Skin epidermis (tissue), 12 donors: ENCODE data around the gene RFX6.

Experiments used
- H3K27ac ChIP-seq, 21 experiments: fragments of 200-600 bp; sonication (generic) in 11 of 21; one replicate each; pipeline ENCODE4 v1.5.0; 2020; ENCODE audit warnings: mild to moderate bottlenecking in 3 of 21, inconsistent platforms in 2 of 21, moderate library complexity in 2 of 21
- H3K4me3 ChIP-seq, 7 experiments: fragments of 200-600 bp; sonication (generic) in 2 of 7; one replicate each; pipeline ENCODE4 v1.5.0; 2020; ENCODE audit warnings: inconsistent platforms in 2 of 7, mild to moderate bottlenecking in 2 of 7, moderate library complexity in 1 of 7

Gene RFX6

GRCh38 chr6:116888732-116889360 is 11.8 kb downstream of the RFX6 start:
- Histone ChIP-seq H3K27ac (no peak overlapping the region), H3K4me3 (no peak overlapping the region)

GRCh38 chr6:116894669-116895068 is 17.6 kb downstream of the RFX6 start:
- Histone ChIP-seq H3K4me3 (no peak overlapping the region), H3K27ac (no peak overlapping the region)

- Histone ChIP-seq H3K27ac (no peak overlapping the region), H3K4me3 (no peak overlapping the region)
These were observed 18.9 kb downstream of the RFX6 start for GRCh38 chr6:116895935-116896334.

- Histone ChIP-seq H3K4me3 (no peak overlapping the region), H3K27ac (no peak overlapping the region)
These were observed 25.6 kb downstream of the RFX6 start for GRCh38 chr6:116902634-116903033.

GRCh38 chr6:116922853-116923548 is 46.0 kb downstream of the RFX6 start:
- Histone ChIP-seq H3K4me3 (no peak overlapping the region), H3K27ac (no peak overlapping the region)

GRCh38 chr6:116924245-116924644 is 47.2 kb downstream of the RFX6 start:
- no peak overlapping the region for H3K27ac ChIP-seq
- no peak overlapping the region for H3K4me3 ChIP-seq

GRCh38 chr6:116925088-116925794 is 48.2 kb downstream of the RFX6 start:
- Histone ChIP-seq H3K27ac (peak overlapping the region in 1 of 21 experiments; percentile 13), H3K4me3 (no peak overlapping the region)

GRCh38 chr6:116928677-116929076 is 51.6 kb downstream of the RFX6 start:
- H3K27ac ChIP-seq: no peak overlapping the region
- no peak overlapping the region for H3K4me3 ChIP-seq

- no peak overlapping the region for H3K27ac ChIP-seq
- no peak overlapping the region for H3K4me3 ChIP-seq
These were observed 52.8 kb downstream of the RFX6 start for GRCh38 chr6:116929825-116930224.

- no peak overlapping the region for H3K4me3 ChIP-seq
These were observed 54.4 kb downstream of the RFX6 start for GRCh38 chr6:116931456-116931855.

GRCh38 chr6:116932496-116932895 is 55.5 kb downstream of the RFX6 start:
- Histone ChIP-seq H3K27ac (no peak overlapping the region), H3K4me3 (no peak overlapping the region)

More at GRCh38 chr6:116931456-116931855, 54.4 kb downstream of the RFX6 start:
- H3K27ac ChIP-seq: no peak overlapping the region

GRCh38 chr6:116933485-116933884 is 56.4 kb downstream of the RFX6 start:
- Histone ChIP-seq H3K27ac (no peak overlapping the region), H3K4me3 (no peak overlapping the region)

GRCh38 chr6:116938305-116938704 is 61.3 kb downstream of the RFX6 start:
- Histone ChIP-seq H3K4me3 (no peak overlapping the region), H3K27ac (no peak overlapping the region)

- H3K4me3 ChIP-seq: no peak overlapping the region
- H3K27ac ChIP-seq: no peak overlapping the region
These were observed 64.7 kb downstream of the RFX6 start for GRCh38 chr6:116941727-116942126.

- H3K27ac ChIP-seq: no peak overlapping the region
- no peak overlapping the region for H3K4me3 ChIP-seq
These were observed 68.8 kb downstream of the RFX6 start for GRCh38 chr6:116945809-116946208.

- H3K4me3 ChIP-seq: no peak overlapping the region
- no peak overlapping the region for H3K27ac ChIP-seq
These were observed 71.7 kb downstream of the RFX6 start for GRCh38 chr6:116948533-116949304.

- no peak overlapping the region for H3K27ac ChIP-seq
- H3K4me3 ChIP-seq: no peak overlapping the region
These were observed 72.9 kb downstream of the RFX6 start for GRCh38 chr6:116949964-116950363.

GRCh38 chr6:116954335-116954734 is 77.3 kb downstream of the RFX6 start:
- H3K4me3 ChIP-seq: no peak overlapping the region

GRCh38 chr6:116954938-116955337 is 77.9 kb downstream of the RFX6 start:
- H3K27ac ChIP-seq: no peak overlapping the region
- no peak overlapping the region for H3K4me3 ChIP-seq

More at GRCh38 chr6:116954335-116954734, 77.3 kb downstream of the RFX6 start:
- no peak overlapping the region for H3K27ac ChIP-seq

GRCh38 chr6:116955773-116956172 is 78.7 kb downstream of the RFX6 start:
- H3K27ac ChIP-seq: no peak overlapping the region

More at GRCh38 chr6:116955773-116956172, 78.7 kb downstream of the RFX6 start:
- H3K4me3 ChIP-seq: no peak overlapping the region
